MG63 (cell line): ENCODE measurements around the gene SPATA13. TPM values are rescaled to one million over a fixed set of nuclear protein-coding genes. Genes with fewer than 3 reads are reported as not detected.

Experiments
- DNase-seq: peaks from one replicate; pipeline ENCODE4 v3.0.0-alpha.2; 2020
- H3K27me3 ChIP-seq: fragments of 250-450 bp; sonication (Bioruptor Pico); 2 replicates; pipeline ENCODE4 v1.5.1; 2020; ENCODE audit warnings: mild to moderate bottlenecking, moderate library complexity
- H3K36me3 ChIP-seq: fragments of 250-450 bp; sonication (Bioruptor Pico); 2 replicates; pipeline ENCODE4 v1.5.1; 2020; ENCODE audit warnings: mild to moderate bottlenecking, moderate library complexity
- H3K4me3 ChIP-seq: fragments of 250-450 bp; sonication (Bioruptor Pico); 2 replicates; pipeline ENCODE4 v1.5.1; 2020; ENCODE audit warnings: mild to moderate bottlenecking, moderate library complexity
- H3K9me3 ChIP-seq: fragments of 250-450 bp; sonication (Bioruptor Pico); 2 replicates; pipeline ENCODE4 v1.5.1; 2020; ENCODE audit warnings: mild to moderate bottlenecking, moderate library complexity
- total RNA-seq: library from RNA; depleted of rRNA; stranded (reverse); fragments of >200 nt; shearing (Covaris generic); gene quantifications from 2 replicates; pipeline ENCODE4 v1.2.3, GENCODE V29; 2014; ENCODE audit warnings: low replicate concordance

SPATA13 gene
- total RNA-seq, 1 experiment from 2014 or later = 3.9 TPM

GRCh38 chr13:24133021-24133795, 27.3 kb upstream of the SPATA13 start:
- Histone ChIP-seq H3K9me3 (0 out of 2 replicates have a peak, but pooled peaks cover 2% of the 10 kb centered on the region), H3K27me3 (no peaks in the 10 kb centered on the region), H3K36me3 (no peaks in the 10 kb centered on the region), H3K4me3 (no peak overlapping the region)
- no peak for DNase-seq

- H3K27me3 ChIP-seq = no peaks in the 10 kb centered on the region
- no peak overlapping the region for H3K4me3 ChIP-seq
Observed at GRCh38 chr13:24134231-24134630, 26.3 kb upstream of the SPATA13 start.

GRCh38 chr13:24134757-24135156, 25.8 kb upstream of the SPATA13 start:
- Histone ChIP-seq H3K27me3 (no peaks in the 10 kb centered on the region), H3K4me3 (no peak overlapping the region), H3K9me3 (0 out of 2 replicates have a peak, but pooled peaks cover 2% of the 10 kb centered on the region), H3K36me3 (no peaks in the 10 kb centered on the region)
- no peak for DNase-seq

More at GRCh38 chr13:24134231-24134630, 26.3 kb upstream of the SPATA13 start:
- Histone ChIP-seq H3K36me3 (no peaks in the 10 kb centered on the region), H3K9me3 (0 out of 2 replicates have a peak, but pooled peaks cover 2% of the 10 kb centered on the region)
- DNase-seq = no peak

- H3K36me3 ChIP-seq = no peaks in the 10 kb centered on the region
- 0 out of 2 replicates have a peak, but pooled peaks cover 2% of the 10 kb centered on the region for H3K9me3 ChIP-seq
- H3K4me3 ChIP-seq = no peak overlapping the region
- DNase-seq = peak; percentile 29
- H3K27me3 ChIP-seq = no peaks in the 10 kb centered on the region
Observed at GRCh38 chr13:24135674-24136300, 24.7 kb upstream of the SPATA13 start.

- Histone ChIP-seq H3K36me3 (no peaks in the 10 kb centered on the region), H3K4me3 (no peak overlapping the region), H3K9me3 (no peaks in the 10 kb centered on the region), H3K27me3 (no peaks in the 10 kb centered on the region)
- DNase-seq = no peak
Observed at GRCh38 chr13:24138911-24139310, 21.6 kb upstream of the SPATA13 start.

GRCh38 chr13:24141333-24141910, 19.1 kb upstream of the SPATA13 start:
- Histone ChIP-seq H3K4me3 (no peak overlapping the region), H3K27me3 (no peaks in the 10 kb centered on the region), H3K9me3 (no peaks in the 10 kb centered on the region), H3K36me3 (no peaks in the 10 kb centered on the region)
- DNase-seq = peak; percentile 56

- no peaks in the 10 kb centered on the region for H3K27me3 ChIP-seq
- no peak for DNase-seq
- H3K4me3 ChIP-seq = no peak overlapping the region
- no peaks in the 10 kb centered on the region for H3K36me3 ChIP-seq
- H3K9me3 ChIP-seq = no peaks in the 10 kb centered on the region
Observed at GRCh38 chr13:24142453-24142852, 18.1 kb upstream of the SPATA13 start.

GRCh38 chr13:24142886-24143285, 17.6 kb upstream of the SPATA13 start:
- no peak for DNase-seq
- H3K9me3 ChIP-seq = no peaks in the 10 kb centered on the region
- H3K27me3 ChIP-seq = no peaks in the 10 kb centered on the region
- no peak overlapping the region for H3K4me3 ChIP-seq
- H3K36me3 ChIP-seq = no peaks in the 10 kb centered on the region

GRCh38 chr13:24145240-24145639, 15.3 kb upstream of the SPATA13 start:
- Histone ChIP-seq H3K4me3 (no peak overlapping the region), H3K36me3 (no peaks in the 10 kb centered on the region), H3K27me3 (no peaks in the 10 kb centered on the region), H3K9me3 (no peaks in the 10 kb centered on the region)
- DNase-seq = no peak

- Histone ChIP-seq H3K9me3 (no peaks in the 10 kb centered on the region), H3K4me3 (no peak overlapping the region)
Observed at GRCh38 chr13:24145674-24146073, 14.8 kb upstream of the SPATA13 start.

GRCh38 chr13:24146961-24147569, 13.5 kb upstream of the SPATA13 start:
- no peak overlapping the region for H3K4me3 ChIP-seq
- H3K36me3 ChIP-seq = no peaks in the 10 kb centered on the region
- DNase-seq = no peak
- no peaks in the 10 kb centered on the region for H3K27me3 ChIP-seq
- no peaks in the 10 kb centered on the region for H3K9me3 ChIP-seq

More at GRCh38 chr13:24145674-24146073, 14.8 kb upstream of the SPATA13 start:
- DNase-seq = no peak
- H3K27me3 ChIP-seq = no peaks in the 10 kb centered on the region
- no peaks in the 10 kb centered on the region for H3K36me3 ChIP-seq

GRCh38 chr13:24147570-24147963, 13.0 kb upstream of the SPATA13 start:
- Histone ChIP-seq H3K27me3 (no peaks in the 10 kb centered on the region), H3K4me3 (no peak overlapping the region), H3K36me3 (no peaks in the 10 kb centered on the region), H3K9me3 (no peaks in the 10 kb centered on the region)
- no peak for DNase-seq

- no peaks in the 10 kb centered on the region for H3K9me3 ChIP-seq
- no peaks in the 10 kb centered on the region for H3K27me3 ChIP-seq
- no peaks in the 10 kb centered on the region for H3K36me3 ChIP-seq
- DNase-seq = peak; percentile 95
- H3K4me3 ChIP-seq = no peak overlapping the region
Observed at GRCh38 chr13:24148414-24149235, 11.9 kb upstream of the SPATA13 start.

GRCh38 chr13:24149246-24150032, 11.1 kb upstream of the SPATA13 start:
- H3K27me3 ChIP-seq = no peaks in the 10 kb centered on the region
- peak; percentile 32 for DNase-seq
- H3K36me3 ChIP-seq = no peaks in the 10 kb centered on the region
- no peak overlapping the region for H3K4me3 ChIP-seq
- no peaks in the 10 kb centered on the region for H3K9me3 ChIP-seq

- Histone ChIP-seq H3K9me3 (no peaks in the 10 kb centered on the region), H3K27me3 (no peaks in the 10 kb centered on the region), H3K4me3 (no peak overlapping the region), H3K36me3 (no peaks in the 10 kb centered on the region)
- no peak for DNase-seq
Observed at GRCh38 chr13:24150572-24150971, 9.9 kb upstream of the SPATA13 start.

- no peak for DNase-seq
- Histone ChIP-seq H3K4me3 (no peak overlapping the region), H3K27me3 (no peaks in the 10 kb centered on the region), H3K36me3 (no peaks in the 10 kb centered on the region), H3K9me3 (no peaks in the 10 kb centered on the region)
Observed at GRCh38 chr13:24151864-24152263, 8.7 kb upstream of the SPATA13 start.
